ENCODE data around the gene ANKRD40.

DNA sequence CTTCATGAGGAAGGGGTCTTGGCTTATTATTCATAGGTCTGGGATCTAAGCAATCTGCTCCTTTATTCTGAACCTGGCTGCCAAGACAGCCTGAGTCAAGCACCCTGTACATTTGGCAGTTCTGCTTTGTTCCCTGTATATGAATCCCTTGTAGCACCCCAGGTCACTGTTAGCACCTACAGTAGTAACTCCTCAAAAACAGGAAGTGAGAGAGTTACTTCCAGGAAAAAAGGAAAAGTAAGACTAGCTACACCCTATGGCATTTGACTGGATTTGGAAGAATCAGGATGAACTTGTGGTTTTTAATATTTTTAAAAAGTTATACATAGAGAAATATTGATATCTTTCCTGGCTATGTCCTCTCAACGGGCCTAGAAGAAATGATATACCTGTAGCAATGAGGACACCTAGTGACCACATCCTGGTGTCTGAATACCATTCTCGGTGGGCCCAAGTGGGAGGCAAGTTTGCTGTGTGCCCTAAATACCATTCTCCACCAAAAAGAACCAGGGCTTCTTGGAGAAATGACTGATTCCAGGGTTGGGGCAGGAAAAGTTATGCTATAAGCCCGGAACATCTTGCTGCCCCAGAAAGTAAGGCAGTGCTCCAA lies 9.9 kb downstream of the ANKRD40 start:
- TF ChIP-seq CTCF (IDR thresholded peaks at IDR 0.05; ENCODE audit: low read depth, low read length, poor library complexity, severe bottlenecking) (no peak), EZH2phosphoT487 (IDR thresholded peaks at IDR 0.05; ENCODE audit: borderline replicate concordance, low read length) (no peak)

Measured in DOHH2 (cell line).